Smooth muscle cell (in vitro differentiated cells): ENCODE results near the gene MAN1B1. TPM values are rescaled to one million over a fixed set of nuclear protein-coding genes. Genes with fewer than 3 reads are reported as not detected.

ENCODE experiments used
- DNase-seq: peaks from one replicate; lab custom pipeline; 2025; ENCODE audit not compliant: unreplicated experiment; lab: John Stamatoyannopoulos, UW
- H2AFZ ChIP-seq: fragments of 200-600 bp; sonication (generic); 2 replicates; pipeline ENCODE4 v1.6.0; 2016; ENCODE audit warnings: antibody characterized with exemption, low read depth, mild to moderate bottlenecking
- H3F3A ChIP-seq: fragments of 200-600 bp; sonication (generic); 2 replicates; pipeline ENCODE4 v1.6.0; 2017; ENCODE audit warnings: antibody characterized with exemption, low read depth
- H3K27ac ChIP-seq: fragments of 200-600 bp; sonication (generic); 2 replicates; pipeline ENCODE4 v1.5.1; 2016; ENCODE audit warnings: low read depth, mild to moderate bottlenecking
- H3K27me3 ChIP-seq: fragments of 200-600 bp; sonication (generic); 2 replicates; pipeline ENCODE4 v1.6.1; 2016; ENCODE audit warnings: low read depth, mild to moderate bottlenecking
- H3K36me3 ChIP-seq: fragments of 200-600 bp; sonication (generic); 2 replicates; pipeline ENCODE4 v1.5.1; 2016; ENCODE audit warnings: low read depth
- H3K4me1 ChIP-seq: fragments of 200-600 bp; sonication (generic); 2 replicates; pipeline ENCODE4 v1.5.1; 2016; ENCODE audit warnings: low read depth
- H3K4me2 ChIP-seq: fragments of 200-600 bp; sonication (generic); 2 replicates; pipeline ENCODE4 v1.6.0; 2016; ENCODE audit warnings: mild to moderate bottlenecking
- H3K4me3 ChIP-seq: fragments of 200-600 bp; sonication (generic); 2 replicates; pipeline ENCODE4 v1.5.1; 2016; ENCODE audit warnings: mild to moderate bottlenecking
- H3K79me2 ChIP-seq: fragments of 200-600 bp; sonication (generic); 2 replicates; pipeline ENCODE4 v1.6.0; 2016; ENCODE audit warnings: low read depth, mild to moderate bottlenecking
- H3K9ac ChIP-seq: fragments of 200-600 bp; sonication (generic); 2 replicates; pipeline ENCODE4 v1.6.0; 2016; ENCODE audit warnings: low read depth
- H3K9me3 ChIP-seq: fragments of 200-600 bp; sonication (generic); replicated peaks from 2 replicates; pipeline ENCODE4 v1.5.1; 2016; ENCODE audit warnings: low read depth
- H4K20me1 ChIP-seq: fragments of 200-600 bp; sonication (generic); 2 replicates; pipeline ENCODE4 v1.6.0; 2016; ENCODE audit warnings: low read depth
- CTCF ChIP-seq: fragments of 200-600 bp; sonication (generic); IDR thresholded peaks from 2 replicates; pipeline ENCODE4 v1.5.1; 2017; ENCODE audit warnings: borderline replicate concordance, mild to moderate bottlenecking, antibody characterized with exemption; ENCODE audit not compliant: insufficient read depth, poor library complexity, severe bottlenecking
- WGBS: methylation state at CpG from one replicate; pipeline ENCODE4 v1.1.7; 2016; ENCODE audit warnings: low lambda C conversion rate; 5-methylcytosine and 5-hydroxymethylcytosine counted together
- polyA plus RNA-seq: library from polyadenylated mRNA; unstranded; fragments of >200 nt; fragmentation: Nextera tagmentation; extraction: Ambion mirVana; gene quantifications from 2 replicates; pipeline ENCODE4 v1.2.1, GENCODE V29; 2016
- total RNA-seq: library from RNA; depleted of rRNA; stranded (reverse); fragments of >200 nt; gene quantifications from 2 replicates; pipeline ENCODE4 v1.2.3, GENCODE V29; 2014

MAN1B1 gene
- total and polyA plus RNA-seq, 2 experiments from 2014 or later: 62.9 to 97.1 TPM

DNA sequence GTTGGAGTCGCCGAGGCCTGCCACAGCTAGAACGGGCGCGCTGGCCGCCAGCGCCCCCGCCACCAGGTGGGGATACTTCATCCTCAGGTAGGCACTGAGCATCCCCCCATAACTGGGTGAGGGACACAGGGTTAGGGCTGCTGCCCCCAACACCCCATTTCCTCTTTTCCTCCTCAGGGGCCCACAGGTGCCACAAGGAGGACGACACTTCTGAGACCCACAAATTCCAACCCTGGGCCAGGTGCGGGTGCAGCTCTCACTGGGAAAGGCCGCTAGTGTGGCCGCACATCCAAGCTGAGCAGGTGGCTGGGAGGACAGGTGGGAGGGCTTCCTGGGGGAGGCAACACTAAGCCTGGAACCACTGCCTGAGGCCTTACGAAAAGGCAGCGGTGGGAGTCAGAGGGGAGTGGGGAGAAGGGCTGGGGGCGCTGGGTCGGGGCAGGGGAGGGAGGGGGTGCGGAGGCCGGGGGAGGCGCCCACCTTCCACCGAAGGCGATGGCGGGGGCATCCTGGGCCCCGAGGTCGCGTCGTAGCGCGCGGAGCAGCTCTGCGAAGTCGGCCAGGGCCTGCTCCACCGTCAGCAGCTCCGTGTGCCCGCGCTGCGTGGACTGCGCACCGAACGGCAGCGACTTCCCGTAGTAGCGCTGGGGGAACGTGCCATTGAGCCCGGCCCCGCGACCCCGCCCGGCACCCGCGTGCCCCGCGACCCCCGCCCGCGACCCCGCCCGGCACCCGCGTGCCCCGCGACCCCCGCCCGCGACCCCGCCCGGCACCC, 26.8 kb downstream of the MAN1B1 start:
- no peaks in the 10 kb centered on the region for H3K36me3 ChIP-seq
- no peak overlapping the region for H3K9ac ChIP-seq
- no peaks in the 10 kb centered on the region for H4K20me1 ChIP-seq
- peak overlapping the region; percentile 48 for H3K4me2 ChIP-seq
- WGBS: 52% methylated on average over 27 of the region's 66 CpGs
- no peaks in the 10 kb centered on the region for H3K9me3 ChIP-seq
- H3K27me3 ChIP-seq: no peaks in the 10 kb centered on the region
- no peaks in the 10 kb centered on the region for H3F3A ChIP-seq
- no peak overlapping the region for H3K27ac ChIP-seq
- no peaks in the 10 kb centered on the region for H3K79me2 ChIP-seq
- peaks cover 3% of the 10 kb centered on the region for H3K4me1 ChIP-seq
- no peak overlapping the region for H3K4me3 ChIP-seq
- no peak for TF ChIP-seq CTCF
- H2AFZ ChIP-seq: no peak overlapping the region
- no peak for DNase-seq

- no peaks in the 10 kb centered on the region for H4K20me1 ChIP-seq
- 3% methylated on average over 13 of the region's 45 CpGs for WGBS
These were observed 27.4 kb downstream of the MAN1B1 start for GRCh38 chr9:137114220-137114612.

DNA sequence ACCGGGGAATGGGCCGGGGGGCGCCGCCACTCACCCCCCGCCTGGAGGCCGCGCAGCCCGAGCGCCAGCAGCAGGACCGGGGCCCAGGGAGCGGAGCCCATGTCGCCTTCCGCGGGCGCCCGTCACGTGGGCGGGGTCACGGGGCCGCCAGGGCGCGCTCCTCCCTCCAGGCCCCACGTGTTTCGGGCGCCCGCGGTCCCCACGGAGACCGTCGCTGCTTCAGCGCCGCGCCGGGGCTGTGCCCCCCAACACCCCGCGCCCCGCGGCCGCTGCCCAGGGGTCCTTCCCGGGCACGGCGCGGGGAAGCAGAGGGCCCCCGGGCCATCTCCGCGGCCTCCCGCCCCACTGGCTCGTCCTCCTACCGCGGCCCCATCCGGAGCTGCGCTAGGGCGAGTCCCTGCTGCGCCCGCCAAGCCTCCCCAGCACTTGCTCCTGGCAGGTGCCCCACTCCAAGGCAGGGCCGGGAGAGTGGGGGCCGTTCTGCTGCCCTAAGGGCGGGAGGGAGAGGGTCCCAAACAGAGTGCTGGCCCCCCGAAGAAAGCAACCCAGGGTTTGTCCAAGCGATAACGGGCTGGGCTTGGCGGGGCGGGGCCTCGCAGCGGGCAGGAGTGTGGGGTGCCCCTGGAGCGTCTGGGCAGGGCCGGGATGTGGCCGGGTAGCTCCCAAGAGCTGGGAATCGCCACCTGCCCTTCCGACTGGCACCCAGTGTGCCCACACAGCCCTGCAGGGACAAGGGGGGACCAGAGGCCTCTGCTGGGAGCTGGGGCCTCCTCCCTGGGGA, 28.0 kb downstream of the MAN1B1 start, which contains the start of gene DPP7:
Gene DPP7 (minus strand): TSS at position 121 of the 781 bp plus-strand sequence. CDS start 20 bp downstream, at position 101.
- peaks cover 3% of the 10 kb centered on the region for H3K4me1 ChIP-seq
- H3F3A ChIP-seq: no peaks in the 10 kb centered on the region
- H3K9me3 ChIP-seq: no peaks in the 10 kb centered on the region
- H3K4me2 ChIP-seq: peak within 1 kb of the TSS; percentile 98
- peak within 1 kb of the TSS; percentile 67 for H3K4me3 ChIP-seq
- no peak for TF ChIP-seq CTCF
- no peaks in the 10 kb centered on the region for H4K20me1 ChIP-seq
- H3K36me3 ChIP-seq: no peaks in the 10 kb centered on the region
- H3K27me3 ChIP-seq: no peaks in the 10 kb centered on the region
- WGBS: 27% methylated on average over 22 of the region's 70 CpGs
- H3K9ac ChIP-seq: no peak within 1 kb of the TSS
- no peaks in the 10 kb centered on the region for H3K79me2 ChIP-seq
- peak; percentile 27 for DNase-seq
- H2AFZ ChIP-seq: peak within 1 kb of the TSS; percentile 58
- H3K27ac ChIP-seq: no peak within 1 kb of the TSS

More at GRCh38 chr9:137114220-137114612, 27.4 kb downstream of the MAN1B1 start:
- Histone ChIP-seq H3K79me2 (no peaks in the 10 kb centered on the region), H3K4me1 (peaks cover 3% of the 10 kb centered on the region), H3K36me3 (no peaks in the 10 kb centered on the region), H3K27me3 (no peaks in the 10 kb centered on the region), H3K4me3 (peak overlapping the region; percentile 67), H3K9me3 (no peaks in the 10 kb centered on the region), H3F3A (no peaks in the 10 kb centered on the region), H3K9ac (no peak overlapping the region), H3K27ac (no peak overlapping the region), H3K4me2 (peak overlapping the region; percentile 98), H2AFZ (peak overlapping the region; percentile 58)
- DNase-seq: no peak
- no peak for TF ChIP-seq CTCF
